Measurements from ENCODE around the gene ACP4. TPM values are rescaled to one million over a fixed set of nuclear protein-coding genes. Genes with fewer than 3 reads are reported as not detected.

ACP4 gene
- total RNA-seq, 3 donors from 2014 or later (not counting 1 experiment from before 2014, with no cell fraction given): not detected

GRCh38 chr19:50838239-50838638 lies 48.0 kb downstream of the ACP4 start:
- ATAC-seq (peak in 1 of 3 donors; percentile 35), DNase-seq (peak in 1 of 2 donors; percentile 13)
- H3K4me3 ChIP-seq (ENCODE audit: low read length): no peak overlapping the region
- no peak for TF ChIP-seq CTCF (IDR thresholded peaks at IDR 0.05)
- WGBS (ENCODE audit: insufficient coverage): 17% methylated on average over 6 of the region's 6 CpGs
- no peak overlapping the region for H3K27ac ChIP-seq (ENCODE audit: low read length)
- H3K4me3 Mint-ChIP-seq: no peak overlapping the region
- H3K36me3 Mint-ChIP-seq: peaks cover 2% of the 10 kb centered on the region
- no peak overlapping the region for H3K27ac Mint-ChIP-seq
- no peaks in the 10 kb centered on the region for H3K9me3 ChIP-seq (ENCODE audit: control insufficient read depth, insufficient read depth, low read length)
- peaks cover 5 to 21% of the 10 kb centered on the region in 2 donors for H3K4me1 Mint-ChIP-seq
- peaks cover 8% of the 10 kb centered on the region for H3K27me3 ChIP-seq (ENCODE audit: control insufficient read depth, insufficient read depth, low read length)
- peaks cover 12% of the 10 kb centered on the region for H3K4me1 ChIP-seq (ENCODE audit: control insufficient read depth, insufficient read depth, low read length)
- H3K36me3 ChIP-seq (ENCODE audit: control insufficient read depth, insufficient read depth, low read length): no peaks in the 10 kb centered on the region
- H3K9me3 Mint-ChIP-seq: peaks cover 0 to 2% of the 10 kb centered on the region in 2 donors
- H3K27me3 Mint-ChIP-seq (ENCODE audit: low read depth in 2 of 2): peaks cover 15 to 24% of the 10 kb centered on the region in 2 donors
- intact Hi-C loops (cut with micrococcal nuclease): no loop called here

GRCh38 chr19:50839712-50840655 lies 49.8 kb downstream of the ACP4 start:
- intact Hi-C loops (cut with micrococcal nuclease): no loop called here
- Mint-ChIP-seq H3K36me3 (peaks cover 7% of the 10 kb centered on the region), H3K27ac (no peak overlapping the region), H3K27me3 (ENCODE audit: low read depth in 2 of 2) (peaks cover 23 to 28% of the 10 kb centered on the region in 2 donors), H3K9me3 (peaks cover 0 to 3% of the 10 kb centered on the region in 2 donors), H3K4me1 (peaks cover 5 to 20% of the 10 kb centered on the region in 2 donors), H3K4me3 (no peak overlapping the region)
- WGBS (ENCODE audit: insufficient coverage): 85% methylated on average over 9 of the region's 10 CpGs
- DNase-seq (no peak), ATAC-seq (no peak)
- no peak overlapping the region for H3K27ac ChIP-seq (ENCODE audit: low read length)
- TF ChIP-seq CTCF (IDR thresholded peaks at IDR 0.05): no peak
- peaks cover 4% of the 10 kb centered on the region for H3K9me3 ChIP-seq (ENCODE audit: control insufficient read depth, insufficient read depth, low read length)
- H3K36me3 ChIP-seq (ENCODE audit: control insufficient read depth, insufficient read depth, low read length): no peaks in the 10 kb centered on the region
- peaks cover 12% of the 10 kb centered on the region for H3K4me1 ChIP-seq (ENCODE audit: control insufficient read depth, insufficient read depth, low read length)
- peaks cover 8% of the 10 kb centered on the region for H3K27me3 ChIP-seq (ENCODE audit: control insufficient read depth, insufficient read depth, low read length)
- no peak overlapping the region for H3K4me3 ChIP-seq (ENCODE audit: low read length)

GRCh38 chr19:50842130-50842529 lies 51.9 kb downstream of the ACP4 start:
- peaks cover 12 to 29% of the 10 kb centered on the region in 2 donors for H3K27me3 Mint-ChIP-seq (ENCODE audit: low read depth in 2 of 2)
- H3K4me1 Mint-ChIP-seq: peaks cover 1 to 3% of the 10 kb centered on the region in 2 donors
- 96% methylated on average over 6 of the region's 6 CpGs for WGBS (ENCODE audit: insufficient coverage)
- peaks cover 0 to 3% of the 10 kb centered on the region in 2 donors for H3K9me3 Mint-ChIP-seq
- H3K4me3 Mint-ChIP-seq: no peak overlapping the region
- no peak for DNase-seq
- peaks cover 4% of the 10 kb centered on the region for H3K9me3 ChIP-seq (ENCODE audit: control insufficient read depth, insufficient read depth, low read length)
- TF ChIP-seq CTCF (IDR thresholded peaks at IDR 0.05): no peak
- no peak overlapping the region for H3K27ac Mint-ChIP-seq
- ATAC-seq: no peak
- no peaks in the 10 kb centered on the region for H3K27me3 ChIP-seq (ENCODE audit: control insufficient read depth, insufficient read depth, low read length)
- H3K4me1 ChIP-seq (ENCODE audit: control insufficient read depth, insufficient read depth, low read length): no peaks in the 10 kb centered on the region
- intact Hi-C loops (cut with micrococcal nuclease): no loop called here
- no peaks in the 10 kb centered on the region for H3K36me3 ChIP-seq (ENCODE audit: control insufficient read depth, insufficient read depth, low read length)
- peaks cover 7% of the 10 kb centered on the region for H3K36me3 Mint-ChIP-seq
- no peak overlapping the region for H3K4me3 ChIP-seq (ENCODE audit: low read length)
- H3K27ac ChIP-seq (ENCODE audit: low read length): no peak overlapping the region

Data from natural killer cell (primary cell).